T-helper 2 cell treated with Interferon-gamma antibody and Interleukin-4, amounts not matched to agents 100 ng/mL and 5 ng/mL, for 36 hours (primary cell): ENCODE measurements around the gene TRPM3. TPM values are rescaled to one million over a fixed set of nuclear protein-coding genes. Genes with fewer than 3 reads are reported as not detected.

Source experiments
- intact Hi-C: fragments of 100-400 bp; cut with micrococcal nuclease; formaldehyde crosslinking; loops from one replicate; pipeline ENCODE4 v1.15.1; 2023
- total RNA-seq: library from RNA; stranded (reverse); gene quantifications from 2 replicates; pipeline ENCODE4 v1.2.3, GENCODE V29; 2022

The TRPM3 gene
- total RNA-seq, 1 donor from 2014 or later = not detected

DNA sequence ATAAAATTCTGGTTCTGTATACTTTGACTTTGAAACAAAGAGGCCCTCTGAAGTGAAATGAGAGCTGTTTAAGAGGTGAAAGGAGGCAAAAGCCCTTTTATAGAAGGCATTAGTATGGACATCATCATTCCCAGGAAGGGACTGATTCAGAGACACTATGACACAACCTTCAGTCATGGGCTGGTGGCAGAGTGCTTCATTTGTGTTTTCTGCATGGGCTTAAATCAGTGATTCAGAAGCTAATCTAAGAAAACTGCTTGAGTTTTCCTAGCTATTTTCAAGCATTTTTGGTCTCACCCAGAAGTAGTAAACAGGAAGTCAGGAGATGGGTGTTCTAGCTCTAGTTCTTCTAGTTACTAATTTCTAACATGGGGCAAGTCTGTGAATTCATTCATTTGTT is 288.9 kb downstream of the TRPM3 start:
- intact Hi-C loops = no loop called here

DNA sequence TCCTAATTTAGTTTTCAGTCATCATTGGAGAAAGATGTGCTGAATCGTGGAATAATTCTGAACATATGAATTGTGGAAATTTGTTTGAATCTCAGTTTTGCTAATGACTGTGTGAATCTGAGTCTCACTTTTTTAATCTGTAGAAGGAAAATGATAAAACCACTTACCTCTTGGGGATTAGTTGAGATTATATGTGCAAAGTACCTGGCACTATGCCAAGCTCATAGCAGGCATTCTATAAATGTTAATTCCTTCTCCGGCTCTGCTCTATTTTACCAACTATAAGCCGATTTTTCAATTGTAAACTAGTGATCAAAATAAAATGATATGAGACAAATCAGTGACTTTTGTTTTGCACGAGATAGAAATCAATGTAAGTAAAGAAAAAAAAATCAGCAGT is 290.8 kb downstream of the TRPM3 start:
- intact Hi-C loops = no loop called here

- intact Hi-C loops = no loop called here
These were observed 291.7 kb downstream of the TRPM3 start for GRCh38 chr9:70829591-70830265.

GRCh38 chr9:70826562-70826961 is 294.9 kb downstream of the TRPM3 start:
- intact Hi-C loops = no loop called here

DNA sequence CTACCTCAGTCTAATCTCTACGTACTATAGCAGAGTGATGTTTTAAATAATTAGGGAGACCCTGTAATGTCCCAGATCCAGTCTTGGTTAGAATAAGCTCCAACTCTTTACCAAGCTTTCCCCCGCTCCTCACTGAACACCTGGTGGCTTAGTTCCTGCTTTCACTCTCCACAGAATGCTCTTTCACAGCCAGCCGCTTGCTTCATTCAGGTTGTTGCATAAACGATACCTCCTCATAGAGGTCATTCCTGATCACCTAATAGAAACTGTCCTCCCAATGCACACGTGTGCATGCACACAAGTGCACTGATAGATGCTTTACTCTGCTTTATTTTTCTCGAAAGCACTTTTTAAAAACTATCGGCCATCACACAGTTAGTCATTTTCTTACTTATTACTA is 298.1 kb downstream of the TRPM3 start:
- intact Hi-C loops = no loop called here

GRCh38 chr9:70817311-70817710 is 304.1 kb downstream of the TRPM3 start:
- intact Hi-C loops = no loop called here

- intact Hi-C loops = no loop called here
These were observed 304.5 kb downstream of the TRPM3 start for GRCh38 chr9:70816891-70817290.

GRCh38 chr9:70816316-70816715 is 305.1 kb downstream of the TRPM3 start:
- intact Hi-C loops = no loop called here

- intact Hi-C loops = no loop called here
These were observed 306.8 kb downstream of the TRPM3 start for GRCh38 chr9:70814597-70814996.

GRCh38 chr9:70813141-70813540 is 308.3 kb downstream of the TRPM3 start:
- intact Hi-C loops = no loop called here

GRCh38 chr9:70811638-70812037 is 309.8 kb downstream of the TRPM3 start:
- intact Hi-C loops = no loop called here

DNA sequence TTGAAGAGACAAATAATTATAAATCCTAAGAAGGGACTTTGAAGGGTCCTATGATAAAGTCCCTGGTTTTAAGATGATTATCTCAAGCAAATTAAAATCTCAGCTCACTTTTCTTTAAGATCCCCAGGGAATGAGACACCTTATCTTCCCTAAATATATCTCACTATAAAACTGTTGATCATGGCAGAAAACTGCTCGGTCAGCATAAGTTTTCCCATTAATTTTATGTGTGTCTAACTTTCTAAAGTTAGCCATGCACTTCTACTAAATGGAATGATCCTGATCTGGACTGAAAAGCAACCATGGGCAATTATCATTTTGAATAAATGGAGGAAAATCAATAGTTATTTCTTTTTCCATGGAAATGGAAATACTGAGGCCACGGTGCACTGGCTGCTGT is 314.5 kb downstream of the TRPM3 start:
- intact Hi-C loops = no loop called here

GRCh38 chr9:70805949-70806348 is 315.5 kb downstream of the TRPM3 start:
- intact Hi-C loops = no loop called here

- intact Hi-C loops = no loop called here
These were observed 318.5 kb downstream of the TRPM3 start for GRCh38 chr9:70802758-70803436.

GRCh38 chr9:70802206-70802605 is 319.2 kb downstream of the TRPM3 start:
- intact Hi-C loops = no loop called here

DNA sequence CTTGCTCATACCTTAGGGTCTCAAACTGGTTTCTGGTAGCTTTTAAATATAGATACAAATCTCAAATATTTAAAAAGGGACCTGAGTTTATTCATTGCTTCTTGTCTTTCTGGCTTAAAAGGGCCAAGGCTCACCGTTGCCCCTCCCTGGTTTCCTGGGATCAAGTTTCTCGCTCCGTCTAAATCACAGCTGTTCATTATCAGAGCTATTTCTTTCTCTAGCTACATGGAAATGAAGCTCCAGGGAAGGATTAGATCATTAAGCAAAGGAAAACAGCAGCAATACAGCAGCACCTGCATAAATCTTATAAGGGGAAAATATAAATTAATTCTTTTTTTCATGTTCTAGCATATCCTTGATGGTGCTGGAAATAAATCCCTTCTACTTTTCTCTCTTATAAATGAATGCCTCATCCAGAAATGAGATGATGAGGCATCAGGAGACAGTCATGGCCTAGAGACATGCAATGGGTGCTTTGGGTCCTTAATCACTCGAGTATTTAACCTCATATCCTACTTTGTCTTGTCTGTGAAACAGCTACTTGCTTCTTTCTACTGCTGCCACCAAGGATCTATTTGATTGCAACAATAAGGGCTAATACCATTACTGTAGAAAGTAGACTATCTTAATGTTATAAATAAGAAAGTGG is 320.1 kb downstream of the TRPM3 start:
- intact Hi-C loops = no loop called here

- intact Hi-C loops = no loop called here
These were observed 323.4 kb downstream of the TRPM3 start for GRCh38 chr9:70798018-70798417.

GRCh38 chr9:70795841-70796240 is 325.6 kb downstream of the TRPM3 start:
- intact Hi-C loops = no loop called here

- intact Hi-C loops = no loop called here
These were observed 328.6 kb downstream of the TRPM3 start for GRCh38 chr9:70792796-70793195.

GRCh38 chr9:70791936-70792335 is 329.5 kb downstream of the TRPM3 start:
- intact Hi-C loops = no loop called here

- intact Hi-C loops = no loop called here
These were observed 332.3 kb downstream of the TRPM3 start for GRCh38 chr9:70789086-70789485.

GRCh38 chr9:70784456-70784855 is 337.0 kb downstream of the TRPM3 start:
- intact Hi-C loops = no loop called here

DNA sequence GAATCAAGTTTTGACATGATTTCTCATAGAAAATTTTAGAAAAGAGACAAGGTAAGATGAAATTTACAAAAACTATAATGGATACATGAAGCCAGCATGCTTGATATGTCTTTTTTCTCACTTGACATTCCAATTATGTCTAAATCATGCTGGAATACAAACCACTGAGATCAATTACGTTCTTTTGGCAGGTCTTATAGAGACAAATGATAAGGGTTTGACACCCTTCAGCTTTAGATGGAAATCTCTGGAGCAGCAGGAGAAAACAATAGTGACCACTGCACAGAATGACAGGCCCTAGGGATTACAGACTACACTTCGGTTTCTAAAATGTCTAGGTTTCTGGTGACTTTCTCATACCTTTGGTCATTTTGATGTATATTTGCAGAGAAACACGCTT is 342.9 kb downstream of the TRPM3 start:
- intact Hi-C loops = no loop called here
